ENCODE data around the gene SLC2A4RG. TPM values are rescaled to one million over a fixed set of nuclear protein-coding genes. Genes with fewer than 3 reads are reported as not detected.

SLC2A4RG gene
- 47.4 and 91.4 TPM in 2 replicates for total RNA-seq (2016; rRNA removed; fragmentation: Illumina TruSeq; extraction: Trizol)
- total RNA-seq (2016; cell fraction: cytosol; rRNA removed; fragmentation: Illumina TruSeq; extraction: Trizol; ENCODE audit: low read depth), result 129 and 134 TPM in 2 replicates
- total RNA-seq (2016; cell fraction: insoluble cytoplasmic fraction; rRNA removed; fragmentation: Illumina TruSeq; extraction: Trizol), result 39.6 and 94.5 TPM in 2 replicates
- total RNA-seq (2016; cell fraction: membrane; rRNA removed; fragmentation: Illumina TruSeq; extraction: Trizol), result 171 and 186 TPM in 2 replicates
- 92.1 and 130 TPM in 2 replicates for total RNA-seq (2016; cell fraction: nucleus; rRNA removed; fragmentation: Illumina TruSeq; extraction: Trizol)
- polyA plus RNA-seq (2011; rRNA removed), result 95.9 and 105 TPM in 2 replicates
- polyA plus RNA-seq (2011; cell fraction: cytosol; rRNA removed), result 36.7 and 62.3 TPM in 2 replicates
- 581 and 754 TPM in 2 replicates for polyA plus RNA-seq (2011; cell fraction: nucleus; rRNA removed)
- polyA plus RNA-seq (2012), result 65.4 and 92.2 TPM in 2 replicates
- 354 and 372 TPM in 2 replicates for polyA plus RNA-seq (2016; cell fraction: cytosol; fragmentation: Illumina TruSeq; extraction: Trizol; ENCODE audit: low read depth)
- 107 and 130 TPM in 2 replicates for polyA plus RNA-seq (2016; cell fraction: insoluble cytoplasmic fraction; fragmentation: Illumina TruSeq; extraction: Trizol; ENCODE audit: low read depth)
- polyA plus RNA-seq (2016; cell fraction: membrane; fragmentation: Illumina TruSeq; extraction: Trizol; ENCODE audit: low read depth), result 352 and 381 TPM in 2 replicates
- 510 and 535 TPM in 2 replicates for polyA plus RNA-seq (2016; cell fraction: nucleus; fragmentation: Illumina TruSeq; extraction: Trizol; ENCODE audit: insufficient read depth, low read depth)
- polyA minus RNA-seq (2011; rRNA and poly(A)+ RNA removed; ENCODE audit: low replicate concordance), result 23.9 and 51.3 TPM in 2 replicates
- 24.3 and 27.0 TPM in 2 replicates for polyA minus RNA-seq (2011; cell fraction: cytosol; rRNA and poly(A)+ RNA removed)
- polyA minus RNA-seq (2011; cell fraction: nucleus; rRNA and poly(A)+ RNA removed), result 61.3 and 75.8 TPM in 2 replicates
- Bru-seq, nascent RNA, result percentile 84 among the genes with signal in this experiment
- percentile 96 among the genes with signal in this experiment for BruChase-seq, experiment 1, labeled RNA remaining after a 6-hour chase
- percentile 94 among the genes with signal in this experiment for BruChase-seq, experiment 2, labeled RNA remaining after a 2-hour chase
- long read RNA-seq, experiment 1, partial matches to known transcripts, result 27 of 34 reads
- long read RNA-seq, experiment 1, other reads (novel, unspliced or antisense), result 5 of 34 reads
- long read RNA-seq, experiment 2, transcript SLC2A4RG-208 (2 exons, 502 nt), result minor isoform, 5 of 377 reads
- long read RNA-seq, experiment 2, transcript SLC2A4RG-201 (8 exons, 1,731 nt), result major isoform, 125 of 377 reads
- long read RNA-seq, experiment 2, partial matches to known transcripts, result 163 of 377 reads
- long read RNA-seq, experiment 2, other reads (novel, unspliced or antisense), result 84 of 377 reads

GRCh38 chr20:63739130-63740069 is at the start of gene SLC2A4RG:
Gene SLC2A4RG, plus strand, starts transcription at chr20:63739776. Its CDS starts 137 bp downstream, at chr20:63739913.
- intact Hi-C loops (cut with micrococcal nuclease; ENCODE audit: unreplicated experiment), result loop anchor here (1.0 to 10.0 kb wide), 5 partner anchors 12 to 202 kb away; partner anchors contain the start of genes ABHD16B, ARFRP1, PTK6 and TPD52L2
- ATAC-seq (peak; percentile 15), DNase-seq (ENCODE audit: low spot score) (peak; percentile 94), FAIRE-seq (no peak)
- Histone ChIP-seq H4K20me1 (ENCODE audit: insufficient read depth, low read length) (no peaks in the 10 kb centered on the region), H3K27ac (ENCODE audit: extremely low read length, insufficient read depth, low read length) (peak within 1 kb of the TSS; percentile 93), H3K27me3 (ENCODE audit: control insufficient read depth in 1 of 2, insufficient read depth in 2 of 2, low read length in 2 of 2) (no peaks in the 10 kb centered on the region), H3K36me3 (replicated peaks in 1 of 2; ENCODE audit: control insufficient read depth in 1 of 2, insufficient read depth in 2 of 2, low read length in 2 of 2) (peaks cover 29 to 35% of the 10 kb centered on the region in 2 experiments), H3K9me3 (ENCODE audit: low read length) (no peaks in the 10 kb centered on the region), H3K4me2 (ENCODE audit: low read depth, low read length) (peak within 1 kb of the TSS; percentile 95), H3K79me2 (ENCODE audit: insufficient read depth, low read length) (peaks cover 23% of the 10 kb centered on the region), H2AFZ (ENCODE audit: low read length) (no peak within 1 kb of the TSS), H3K9ac (ENCODE audit: insufficient read depth, low read depth, low read length) (peak within 1 kb of the TSS; percentile 87), H3K4me1 (ENCODE audit: insufficient read depth, low read length) (peaks cover 64% of the 10 kb centered on the region), H3K4me3 (replicated peaks in 1 of 3; ENCODE audit: insufficient read depth in 1 of 3, low read depth in 2 of 3, low read length in 3 of 3) (peak within 1 kb of the TSS; percentile 74 to 93 (median 85))
- CTCF ChIA-PET (ENCODE audit: low intra/inter-chr PET ratio, low total read pairs), result no interaction called here
- in situ Hi-C loops (cut with HindIII; ENCODE audit: extremely low pct_ligation_motif_present, low pct_unique_long_range_greater_than_20kb), result loop anchor here (5.0 kb wide), 1 partner anchor 32 kb away; the partner anchor contains the start of genes ARFRP1 and ZGPAT
- POLR2A ChIA-PET, result interaction anchor here (0.7 to 7.3 kb wide), 24 partner anchors 10 to 1672 kb away, joined by 3 to 190 read pairs (median 5); partner anchors contain the start of genes ARFRP1, C20orf204, GMEB2 and PRPF6
- BruUV-seq (replicated peaks), result no TSS peak
- 1% methylated on average over 35 of the region's 136 CpGs for WGBS (ENCODE audit: low lambda C conversion rate)
- no peak for TF ChIP-seq ZNF550 (CRISPR knock-in tag; IDR thresholded peaks at IDR 0.05; ENCODE audit: borderline replicate concordance)
- peak; percentile 94 for TF ChIP-seq KDM3A (CRISPR knock-in tag; IDR thresholded peaks at IDR 0.05; ENCODE audit: low read depth)
- TF ChIP-seq ZNF557 (CRISPR knock-in tag; IDR thresholded peaks at IDR 0.05), result peak; percentile 70; the same call in 1 of the 2 replicates
- TF ChIP-seq ZNF607 (CRISPR knock-in tag; IDR thresholded peaks at IDR 0.05; ENCODE audit: borderline replicate concordance), result peak; percentile 91
- peak; percentile 84 to 99; a peak in 3 of 4 replicates for TF ChIP-seq KLF16 (CRISPR knock-in tag; IDR thresholded peaks at IDR 0.05)
- no peak for TF ChIP-seq CENPX (CRISPR knock-in tag; IDR thresholded peaks at IDR 0.05)
- peak; percentile 63 for TF ChIP-seq SRSF4 (IDR thresholded peaks at IDR 0.05; ENCODE audit: low read depth, low read length, poor library complexity, severe bottlenecking)
- peak; percentile 82; the same call in 1 of the 2 replicates for TF ChIP-seq ETV5 (CRISPR knock-in tag; IDR thresholded peaks at IDR 0.05; ENCODE audit: borderline replicate concordance)
- 0 out of 2 replicates have a peak, but pooled peaks have one; percentile 91 for TF ChIP-seq MYNN (CRISPR knock-in tag; IDR thresholded peaks at IDR 0.05; ENCODE audit: low read depth)
- TF ChIP-seq TAF15 (IDR thresholded peaks at IDR 0.05; ENCODE audit: low read depth, low read length, poor library complexity, severe bottlenecking), result no peak
- no peak for TF ChIP-seq ZNF672 (CRISPR knock-in tag; IDR thresholded peaks at IDR 0.05)
- TF ChIP-seq KLF9 (CRISPR knock-in tag; IDR thresholded peaks at IDR 0.05; ENCODE audit: low read depth), result no peak
- TF ChIP-seq SRSF9 (IDR thresholded peaks at IDR 0.05; ENCODE audit: borderline replicate concordance, insufficient read depth, low read depth, low read length, poor library complexity, severe bottlenecking), result no peak
- peak; percentile 81; the same call in 1 of the 2 replicates for TF ChIP-seq ZKSCAN8 (CRISPR knock-in tag; IDR thresholded peaks at IDR 0.05; ENCODE audit: borderline replicate concordance)
- TF ChIP-seq ZNF597 (CRISPR knock-in tag; IDR thresholded peaks at IDR 0.05), result no peak

All from HepG2 (cell line).